Measurements from ENCODE around the gene NDUFAF7. TPM values are rescaled to one million over a fixed set of nuclear protein-coding genes. Genes with fewer than 3 reads are reported as not detected.
"Not testable (repeated sequence)": the region's sequence is repeated elsewhere in the genome, so short reads cannot be mapped to it uniquely, and the experiment has no call there.

Gene NDUFAF7
- total RNA-seq, 1 donor from 2014 or later: 20.7 TPM

GRCh38 chr2:37283207-37283606, 51.7 kb downstream of the NDUFAF7 start:
- no peak for DNase-seq

- DNase-seq: no peak
Observed at GRCh38 chr2:37284381-37284780, 52.9 kb downstream of the NDUFAF7 start.

- DNase-seq: no peak
Observed at GRCh38 chr2:37287966-37288365, 56.5 kb downstream of the NDUFAF7 start.

GRCh38 chr2:37291680-37292079, 60.2 kb downstream of the NDUFAF7 start:
- no peak for DNase-seq

GRCh38 chr2:37294858-37295257, 63.4 kb downstream of the NDUFAF7 start:
- not testable (repeated sequence) for DNase-seq

- DNase-seq: no peak
Observed at GRCh38 chr2:37295469-37296073, 64.1 kb downstream of the NDUFAF7 start.

- no peak for DNase-seq
Observed at GRCh38 chr2:37297632-37298031, 66.2 kb downstream of the NDUFAF7 start.

Other genes starting within 250 kb of the NDUFAF7 start
- 38.2 TPM for gene HEATR5B, start 147.3 kb upstream of the NDUFAF7 start, total RNA-seq
- gene GPATCH11, start 147.1 kb upstream of the NDUFAF7 start, total RNA-seq: 7.6 TPM
- gene EIF2AK2, start 74.7 kb upstream of the NDUFAF7 start, total RNA-seq: 31.2 TPM
- gene SULT6B1, start 43.0 kb upstream of the NDUFAF7 start, total RNA-seq: not detected
- 17.0 TPM for gene CEBPZOS, start 35.2 kb upstream of the NDUFAF7 start, total RNA-seq
- 66.3 TPM for gene CEBPZ, start 62 bp upstream of the NDUFAF7 start, total RNA-seq
- gene PRKD3, start 93.2 kb downstream of the NDUFAF7 start, total RNA-seq: 45.6 TPM
- 5.6 TPM for gene QPCT, start 113.0 kb downstream of the NDUFAF7 start, total RNA-seq